GM12873 (cell line): ENCODE data around the gene LAMA3.

Source experiments
- CTCF ChIP-seq: IDR thresholded peaks from 2 replicates; pipeline ENCODE4 v1.5.1; 2012; ENCODE audit warnings: low read depth, mild to moderate bottlenecking, moderate library complexity, low read length, control low read depth; ENCODE audit not compliant: insufficient read depth; ENCODE audit errors: missing control alignments

The LAMA3 gene

GRCh38 chr18:23664674-23665073 lies 24.6 kb upstream of the LAMA3 start:
- no peak for TF ChIP-seq CTCF

- TF ChIP-seq CTCF: peak; percentile 14
Measured at GRCh38 chr18:23667114-23667513, 22.1 kb upstream of the LAMA3 start.

GRCh38 chr18:23668731-23669130 lies 20.5 kb upstream of the LAMA3 start:
- TF ChIP-seq CTCF: no peak

GRCh38 chr18:23669202-23669766 lies 20.0 kb upstream of the LAMA3 start:
- no peak for TF ChIP-seq CTCF

- TF ChIP-seq CTCF: no peak
Measured at GRCh38 chr18:23669804-23670405, 19.3 kb upstream of the LAMA3 start.

GRCh38 chr18:23671564-23671963 lies 17.7 kb upstream of the LAMA3 start:
- TF ChIP-seq CTCF: no peak

GRCh38 chr18:23673725-23674124 lies 15.5 kb upstream of the LAMA3 start:
- TF ChIP-seq CTCF: no peak
